ENCODE data around the gene LRRC43.

The LRRC43 gene

DNA sequence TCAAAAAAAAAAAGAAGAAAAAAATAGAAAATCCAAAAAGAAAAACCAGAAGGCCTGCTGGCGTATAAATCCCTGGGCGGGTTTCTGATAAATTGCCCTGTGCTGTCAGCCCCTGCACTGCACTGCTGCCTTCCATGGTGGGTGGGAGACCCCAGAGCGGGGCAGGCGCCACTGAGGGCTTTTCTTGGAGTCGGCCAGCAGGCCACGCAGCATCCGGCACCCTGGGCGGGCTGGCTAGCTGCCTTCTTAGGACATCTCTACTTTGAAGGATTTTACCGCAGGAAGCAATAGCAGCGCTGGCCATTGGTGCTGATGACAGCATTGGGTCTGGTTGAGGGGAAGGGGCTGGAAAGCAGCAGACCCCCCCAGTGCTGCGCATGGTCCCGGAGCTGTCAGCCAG is 38.0 kb upstream of the LRRC43 start:
- TF ChIP-seq, protein P1, sequence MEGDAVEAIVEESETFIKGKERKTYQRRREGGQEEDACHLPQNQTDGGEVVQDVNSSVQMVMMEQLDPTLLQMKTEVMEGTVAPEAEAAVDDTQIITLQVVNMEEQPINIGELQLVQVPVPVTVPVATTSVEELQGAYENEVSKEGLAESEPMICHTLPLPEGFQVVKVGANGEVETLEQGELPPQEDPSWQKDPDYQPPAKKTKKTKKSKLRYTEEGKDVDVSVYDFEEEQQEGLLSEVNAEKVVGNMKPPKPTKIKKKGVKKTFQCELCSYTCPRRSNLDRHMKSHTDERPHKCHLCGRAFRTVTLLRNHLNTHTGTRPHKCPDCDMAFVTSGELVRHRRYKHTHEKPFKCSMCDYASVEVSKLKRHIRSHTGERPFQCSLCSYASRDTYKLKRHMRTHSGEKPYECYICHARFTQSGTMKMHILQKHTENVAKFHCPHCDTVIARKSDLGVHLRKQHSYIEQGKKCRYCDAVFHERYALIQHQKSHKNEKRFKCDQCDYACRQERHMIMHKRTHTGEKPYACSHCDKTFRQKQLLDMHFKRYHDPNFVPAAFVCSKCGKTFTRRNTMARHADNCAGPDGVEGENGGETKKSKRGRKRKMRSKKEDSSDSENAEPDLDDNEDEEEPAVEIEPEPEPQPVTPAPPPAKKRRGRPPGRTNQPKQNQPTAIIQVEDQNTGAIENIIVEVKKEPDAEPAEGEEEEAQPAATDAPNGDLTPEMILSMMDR (conservative IDR thresholded peaks at IDR 0.05; ENCODE audit: control insufficient read depth, insufficient read depth, low read depth, low read length): no peak
- DNase-seq (ENCODE audit: low read depth): no peak
- no peak overlapping the region for H3K4me3 ChIP-seq (ENCODE audit: control insufficient read depth, low read depth, low read length)

DNA sequence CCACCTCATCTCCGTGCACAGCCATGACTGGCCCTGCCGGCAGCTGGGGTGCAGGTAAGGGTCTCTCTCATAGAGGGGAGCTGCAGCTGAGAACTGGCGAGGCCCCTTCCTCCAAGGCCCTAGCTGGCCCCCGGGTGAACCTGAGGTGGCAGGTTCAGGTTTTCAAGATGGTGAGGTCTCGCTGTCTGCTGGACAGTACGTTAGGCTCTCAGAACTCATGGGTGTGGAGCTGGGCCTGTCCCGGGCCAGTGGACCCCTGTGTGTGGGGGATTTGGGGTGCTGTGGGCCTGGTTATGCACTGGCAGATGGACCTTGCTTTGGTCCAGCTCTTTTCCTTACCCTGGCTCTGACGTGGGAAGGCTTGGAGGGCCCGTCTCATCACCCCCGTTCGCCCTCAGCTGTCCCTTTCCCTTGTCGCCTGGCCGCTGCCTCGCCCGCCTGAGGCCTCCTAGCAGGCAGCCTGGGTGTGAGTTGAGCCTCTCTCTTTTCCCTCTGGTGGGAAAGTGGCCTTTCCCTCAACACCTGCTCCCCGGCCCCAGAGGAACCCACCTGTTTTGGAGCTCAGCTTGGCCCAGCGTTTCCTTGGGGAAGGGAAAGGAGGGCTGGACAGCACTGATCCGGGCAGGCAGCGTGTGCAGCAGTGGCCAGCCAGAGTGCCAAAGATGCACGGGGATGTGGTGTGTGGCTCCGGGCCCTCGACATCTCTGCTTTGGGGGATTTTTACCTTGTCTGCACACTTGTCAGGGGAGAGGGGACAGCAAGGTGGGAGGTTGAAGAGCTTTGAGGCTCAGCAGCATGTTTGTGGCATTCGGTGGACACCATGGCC is 37.2 kb upstream of the LRRC43 start:
- H3K4me3 ChIP-seq (ENCODE audit: control insufficient read depth, low read depth, low read length): no peak overlapping the region
- TF ChIP-seq, protein P1 (conservative IDR thresholded peaks at IDR 0.05; ENCODE audit: control insufficient read depth, insufficient read depth, low read depth, low read length): no peak
- no peak for DNase-seq (ENCODE audit: low read depth)

GRCh38 chr12:122147514-122148290 is 35.2 kb upstream of the LRRC43 start:
- DNase-seq (ENCODE audit: low read depth): no peak
- no peak overlapping the region for H3K4me3 ChIP-seq (ENCODE audit: control insufficient read depth, low read depth, low read length)
- TF ChIP-seq, protein P1 (conservative IDR thresholded peaks at IDR 0.05; ENCODE audit: control insufficient read depth, insufficient read depth, low read depth, low read length): no peak

- H3K4me3 ChIP-seq (ENCODE audit: control insufficient read depth, low read depth, low read length): no peak overlapping the region
- peak; percentile 60 for DNase-seq (ENCODE audit: low read depth)
- TF ChIP-seq, protein P1 (conservative IDR thresholded peaks at IDR 0.05; ENCODE audit: control insufficient read depth, insufficient read depth, low read depth, low read length): no peak
These were observed 34.3 kb upstream of the LRRC43 start for GRCh38 chr12:122148657-122149056.

GRCh38 chr12:122150127-122150681 is 32.7 kb upstream of the LRRC43 start:
- DNase-seq (ENCODE audit: low read depth): no peak
- TF ChIP-seq, protein P1 (conservative IDR thresholded peaks at IDR 0.05; ENCODE audit: control insufficient read depth, insufficient read depth, low read depth, low read length): no peak
- no peak overlapping the region for H3K4me3 ChIP-seq (ENCODE audit: control insufficient read depth, low read depth, low read length)

DNA sequence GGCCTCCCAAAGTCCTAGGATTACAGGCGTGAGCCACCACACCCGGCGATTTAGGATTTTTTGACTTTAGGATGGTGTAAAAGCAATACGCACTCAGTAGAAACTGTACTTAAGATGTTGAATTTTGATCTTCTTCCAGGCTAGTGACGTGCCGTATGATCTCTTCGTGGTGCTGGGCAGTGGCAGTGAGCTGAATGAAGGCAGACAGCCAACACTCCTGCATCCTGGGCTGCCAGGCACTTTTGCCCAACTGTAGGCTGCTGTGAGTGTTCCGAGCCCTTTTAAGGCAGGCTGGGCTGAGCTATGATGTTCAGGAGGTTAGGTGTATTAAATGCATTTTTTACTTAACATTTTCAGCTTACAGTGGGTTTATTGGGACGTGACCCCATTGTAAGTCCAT is 30.2 kb upstream of the LRRC43 start:
- no peak for DNase-seq (ENCODE audit: low read depth)
- TF ChIP-seq, protein P1 (conservative IDR thresholded peaks at IDR 0.05; ENCODE audit: control insufficient read depth, insufficient read depth, low read depth, low read length): no peak
- H3K4me3 ChIP-seq (ENCODE audit: control insufficient read depth, low read depth, low read length): no peak overlapping the region
